GM21737 (cell line): ENCODE results near the gene DNAJC15.

ENCODE experiments used
- ATAC-seq: cut with Tn5 transposase; IDR thresholded peaks from one replicate; pipeline ENCODE4 v1.9.1; 2021; ENCODE audit warnings: mild to moderate bottlenecking, moderate library complexity; ENCODE audit not compliant: unreplicated experiment

The DNAJC15 gene

DNA sequence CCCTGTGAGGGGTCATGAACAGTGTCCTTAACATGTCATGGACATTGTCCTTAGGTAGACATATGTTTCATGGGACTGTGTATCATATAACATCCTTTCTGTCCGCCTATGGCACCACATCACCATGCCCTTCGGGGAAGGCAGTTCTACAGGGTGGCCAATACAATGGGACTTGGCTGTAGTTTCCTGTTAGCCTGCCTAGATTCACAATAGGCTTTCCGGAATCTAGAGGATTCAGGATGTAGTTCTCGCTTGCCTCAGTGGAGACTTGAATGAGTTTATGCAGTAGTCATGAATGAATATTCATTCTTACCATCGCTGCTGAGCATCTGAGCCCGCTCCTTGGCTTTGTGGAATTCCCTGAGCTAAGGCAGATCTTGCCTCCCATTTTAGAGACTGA lies 100.5 kb downstream of the DNAJC15 start:
- ATAC-seq: no peak

DNA sequence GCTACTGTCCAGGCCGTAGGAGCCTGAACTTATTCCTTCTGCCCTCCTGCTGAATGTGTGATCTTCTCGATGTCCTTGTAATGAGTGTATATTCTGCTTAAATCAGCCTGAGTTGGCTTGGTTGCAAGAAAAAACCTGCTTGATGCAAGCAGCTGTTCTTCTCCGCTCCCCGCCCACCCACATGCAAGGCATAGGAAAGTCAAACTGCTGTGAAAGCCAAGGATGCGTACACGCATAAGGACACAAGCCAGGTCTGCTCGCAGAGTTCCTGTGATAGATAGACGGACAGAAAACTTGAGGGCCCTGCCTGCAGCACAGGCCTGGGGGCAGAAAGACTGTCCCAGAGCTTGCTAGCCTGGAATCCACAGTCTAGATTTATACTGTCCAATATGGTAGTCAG lies 101.1 kb downstream of the DNAJC15 start:
- no peak for ATAC-seq

DNA sequence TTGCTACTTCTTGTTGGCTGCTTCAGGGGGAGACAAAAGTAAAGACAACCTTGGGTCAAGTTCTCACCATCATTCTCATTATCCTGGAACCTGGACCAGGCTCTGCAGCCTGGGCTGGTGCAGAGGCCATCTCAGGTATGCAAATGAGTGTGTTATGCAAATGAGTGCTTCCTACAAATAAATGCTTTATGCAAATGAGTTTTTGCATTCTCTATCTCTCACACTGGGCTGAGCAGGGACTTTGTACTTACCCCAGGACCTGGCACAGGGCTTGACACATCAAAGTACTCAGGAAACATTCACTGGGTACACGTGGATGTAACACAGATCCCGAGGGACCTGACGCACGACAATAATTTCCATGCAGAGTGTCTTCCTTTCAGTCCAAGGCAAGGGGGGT lies 103.0 kb downstream of the DNAJC15 start:
- no peak for ATAC-seq

DNA sequence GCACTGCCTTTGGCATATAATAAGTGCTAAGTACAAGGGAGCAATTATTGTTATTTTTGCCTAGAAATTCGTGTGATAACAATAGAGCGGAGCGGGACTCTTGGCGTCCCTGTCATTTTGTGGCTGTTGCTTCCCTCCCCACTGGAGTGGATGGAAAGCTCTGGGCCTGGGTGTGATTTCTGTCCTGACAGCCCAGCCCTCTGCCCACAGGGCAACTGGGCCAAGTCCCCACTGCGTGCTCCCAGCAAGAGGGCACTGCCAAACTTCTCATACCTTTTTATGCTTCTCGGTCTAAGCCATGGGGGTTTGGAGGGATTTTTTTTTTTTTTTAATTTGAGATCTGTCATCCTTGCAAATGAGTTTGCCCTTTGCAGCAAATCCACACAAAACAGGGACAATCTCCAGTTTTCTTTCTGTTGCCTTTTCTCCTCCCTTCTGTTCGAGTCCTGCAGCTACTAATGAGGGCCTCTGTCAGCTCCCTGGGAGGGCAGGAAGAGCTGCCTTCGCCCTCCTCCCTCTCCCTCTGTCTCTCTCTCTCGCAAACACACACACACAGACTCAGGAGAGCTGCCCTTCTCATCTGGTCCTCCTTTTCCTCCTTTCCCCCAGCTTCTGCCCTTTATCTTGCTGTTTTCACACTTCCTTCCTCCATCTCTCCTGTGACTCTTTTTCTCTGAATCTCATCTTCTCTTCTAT lies 103.9 kb downstream of the DNAJC15 start:
- no peak for ATAC-seq

GRCh38 chr13:43127827-43128226 lies 104.4 kb downstream of the DNAJC15 start:
- no peak for ATAC-seq

DNA sequence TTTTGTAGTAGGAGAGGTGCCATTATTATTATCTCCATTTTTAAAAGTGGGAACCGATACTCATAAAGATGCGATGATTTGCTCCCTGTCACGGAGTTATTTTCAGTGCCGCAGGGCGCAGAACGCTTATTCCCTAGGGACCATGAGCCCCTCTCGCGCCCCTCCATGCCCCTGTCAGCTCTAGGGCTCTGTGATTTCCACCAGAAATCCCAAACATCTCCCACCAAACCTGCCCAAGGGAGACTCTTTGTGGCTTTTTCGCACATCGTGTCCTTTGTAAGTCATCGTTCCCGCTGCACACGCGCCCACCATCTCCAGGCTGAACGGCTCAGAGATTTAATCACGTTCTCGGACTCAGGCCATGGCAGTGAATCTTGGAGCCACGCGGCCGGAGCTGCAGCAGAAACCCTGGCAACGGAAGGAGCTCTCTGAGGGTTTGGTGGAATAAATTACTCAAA lies 105.1 kb downstream of the DNAJC15 start:
- ATAC-seq: no peak

GRCh38 chr13:43129066-43129465 lies 105.7 kb downstream of the DNAJC15 start:
- ATAC-seq: no peak

GRCh38 chr13:43129511-43130110 lies 106.2 kb downstream of the DNAJC15 start:
- no peak for ATAC-seq

DNA sequence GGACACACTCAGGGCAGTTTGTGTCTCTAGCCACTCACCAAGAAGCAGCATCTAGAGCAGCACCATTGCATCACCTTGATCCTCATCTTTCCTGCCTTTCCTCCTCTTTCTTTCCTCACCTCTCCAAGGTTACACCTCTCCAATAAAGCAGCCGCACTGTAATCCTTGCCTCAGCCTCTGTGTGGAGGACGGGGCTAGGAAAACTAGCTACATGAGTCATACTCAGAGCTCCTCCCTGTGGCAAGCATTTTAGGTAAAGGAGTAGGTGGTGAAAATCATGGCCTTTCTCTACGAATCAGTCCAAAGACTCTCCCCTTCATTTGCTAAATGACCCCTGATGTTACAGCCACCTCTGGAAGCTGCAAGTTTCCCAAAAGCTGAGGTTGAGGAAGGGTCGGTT lies 108.9 kb downstream of the DNAJC15 start:
- no peak for ATAC-seq

DNA sequence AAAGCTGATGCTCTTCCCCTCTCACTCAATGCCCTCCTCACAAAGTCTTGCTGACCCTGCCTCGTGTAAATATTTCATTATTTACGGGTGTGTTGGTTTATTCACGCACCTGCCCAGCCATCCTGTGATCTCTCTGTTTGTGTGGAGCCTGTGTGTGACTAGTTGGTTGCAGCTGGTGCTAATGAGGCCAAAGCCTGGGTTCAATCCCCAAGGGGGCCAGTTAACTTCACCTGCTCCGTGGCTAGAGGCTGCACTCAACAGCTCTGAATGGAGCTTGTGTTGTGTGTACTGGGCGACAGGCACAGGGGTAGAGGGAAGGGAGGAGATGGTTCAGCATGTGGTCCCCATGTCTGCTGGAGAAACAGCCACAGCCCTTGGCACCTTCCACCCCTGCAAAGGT lies 109.5 kb downstream of the DNAJC15 start:
- no peak for ATAC-seq

GRCh38 chr13:43133792-43134191 lies 110.4 kb downstream of the DNAJC15 start:
- ATAC-seq: no peak

DNA sequence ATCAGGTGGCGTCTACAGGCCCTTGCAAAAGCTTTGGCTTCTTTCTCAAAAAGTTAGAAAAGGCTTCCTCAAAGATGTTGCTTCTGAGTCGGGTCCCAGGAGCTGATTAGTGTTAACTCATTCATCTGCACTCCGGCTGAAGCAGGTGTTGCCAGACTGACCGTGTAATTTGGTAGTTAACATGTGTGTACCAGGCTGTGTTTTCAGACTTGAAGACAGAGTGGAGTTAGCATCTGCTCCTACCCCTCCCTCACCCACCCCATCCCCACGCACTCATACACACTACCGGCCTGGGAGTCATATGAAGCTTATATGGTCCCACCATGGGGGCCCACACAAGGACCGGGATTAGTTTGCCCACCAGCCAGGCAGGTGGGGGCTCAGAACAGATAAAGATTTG lies 111.5 kb downstream of the DNAJC15 start:
- ATAC-seq: no peak

GRCh38 chr13:43135516-43135915 lies 112.1 kb downstream of the DNAJC15 start:
- no peak for ATAC-seq

DNA sequence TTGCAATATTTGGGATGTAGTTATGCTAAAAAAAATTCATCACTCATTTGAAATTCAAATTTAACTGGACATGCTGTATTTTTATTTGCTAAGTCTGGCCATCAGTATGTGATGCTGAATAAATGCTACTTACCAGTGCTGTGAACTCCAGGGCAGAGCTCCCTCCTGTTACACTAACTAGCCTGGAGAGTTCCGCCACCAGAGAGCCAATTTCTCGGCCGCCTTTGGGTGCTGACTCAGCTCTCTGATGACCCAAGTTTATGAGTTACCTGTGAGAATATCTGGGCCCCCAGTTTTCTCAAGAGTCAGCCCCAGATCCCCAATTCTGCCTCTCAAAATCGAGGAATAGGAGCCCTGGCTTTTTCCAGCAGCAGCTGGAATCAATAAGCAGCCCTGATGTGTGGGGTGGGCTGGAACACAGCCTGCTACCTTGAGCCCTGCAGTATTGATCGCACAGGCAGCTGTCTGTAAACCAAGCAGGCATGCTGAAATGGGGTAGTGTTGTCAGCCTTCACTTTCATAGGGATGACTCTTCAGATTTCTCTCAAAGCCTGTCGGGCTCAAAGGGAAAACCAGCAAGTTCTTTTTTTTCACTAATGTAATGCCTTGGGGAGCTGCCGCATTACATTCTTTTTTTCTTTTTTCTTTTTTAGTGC lies 113.7 kb downstream of the DNAJC15 start:
- no peak for ATAC-seq

GRCh38 chr13:43139211-43139610 lies 115.8 kb downstream of the DNAJC15 start:
- ATAC-seq: no peak

DNA sequence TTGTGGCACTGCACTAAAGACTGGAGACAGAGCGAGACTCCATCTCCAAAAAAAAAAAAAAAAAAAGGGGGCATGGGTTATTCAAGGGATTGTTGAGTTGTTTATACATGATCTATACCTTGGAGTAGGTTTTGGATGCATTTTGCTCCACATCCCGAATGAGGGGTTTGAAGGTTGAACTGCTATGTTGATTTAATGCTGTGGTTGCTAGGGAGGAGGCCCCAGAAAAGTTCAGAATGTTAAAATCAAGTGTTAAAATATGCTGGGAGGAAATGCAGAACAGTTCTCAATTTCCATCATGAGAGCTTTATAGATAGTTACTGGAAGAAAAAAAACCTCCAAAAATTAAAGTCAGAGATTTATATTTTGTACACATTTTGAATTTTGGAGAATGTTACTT lies 116.5 kb downstream of the DNAJC15 start:
- ATAC-seq: no peak

- no peak for ATAC-seq
Observed at GRCh38 chr13:43140985-43141384, 117.6 kb downstream of the DNAJC15 start.

- no peak for ATAC-seq
Observed at GRCh38 chr13:43141685-43142084, 118.3 kb downstream of the DNAJC15 start.

- no peak for ATAC-seq
Observed at GRCh38 chr13:43143591-43143990, 120.2 kb downstream of the DNAJC15 start.

DNA sequence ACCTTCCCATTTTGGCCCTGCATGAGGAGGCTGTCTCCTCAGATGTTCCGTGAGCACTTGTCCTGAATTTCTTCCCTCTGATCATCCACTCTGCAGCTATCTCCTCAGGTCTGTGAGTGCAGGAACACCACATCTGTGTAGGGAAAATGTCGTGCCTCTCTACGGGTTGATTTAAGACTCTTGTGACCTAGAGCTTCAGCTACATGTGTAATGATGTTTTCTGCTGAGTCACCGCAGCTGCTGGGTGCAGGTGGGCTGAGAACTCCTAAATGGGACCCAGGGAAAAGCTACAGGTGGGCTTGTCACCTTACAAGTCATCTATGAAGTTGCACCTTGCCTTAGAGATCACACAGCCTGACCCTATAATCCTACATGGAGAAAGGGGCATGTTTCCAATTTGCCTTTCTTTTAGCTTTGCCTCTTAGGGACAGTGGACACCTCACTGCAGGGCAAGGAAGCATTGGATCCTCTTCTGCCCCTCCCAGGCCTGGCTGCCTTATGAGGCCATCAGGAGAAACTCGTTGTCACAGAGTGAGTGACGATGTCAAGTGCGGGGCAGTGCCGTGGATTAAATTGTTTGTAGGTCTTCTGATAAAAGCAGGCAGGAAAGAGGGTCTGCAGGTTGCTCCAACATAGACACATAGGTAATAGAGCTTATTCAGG lies 122.3 kb downstream of the DNAJC15 start:
- ATAC-seq: no peak

- no peak for ATAC-seq
Observed at GRCh38 chr13:43146400-43146799, 123.0 kb downstream of the DNAJC15 start.
